Ramos (cell line): ENCODE results near the gene PROK2.

Experiments
- in situ Hi-C: fragments of 300-500 bp; cut with MboI; formaldehyde crosslinking; loops from one replicate; pipeline ENCODE4 v1.14.3; 2022; ENCODE audit warnings: low sequenced_read_pairs; ENCODE audit not compliant: unreplicated experiment

Gene PROK2

GRCh38 chr3:71787851-71788405, 3.0 kb upstream of the PROK2 start:
- in situ Hi-C loops, result no loop called here

GRCh38 chr3:71786551-71786950, 1.6 kb upstream of the PROK2 start:
- in situ Hi-C loops, result no loop called here

GRCh38 chr3:71786217-71786549, 1.2 kb upstream of the PROK2 start:
- in situ Hi-C loops, result no loop called here

DNA sequence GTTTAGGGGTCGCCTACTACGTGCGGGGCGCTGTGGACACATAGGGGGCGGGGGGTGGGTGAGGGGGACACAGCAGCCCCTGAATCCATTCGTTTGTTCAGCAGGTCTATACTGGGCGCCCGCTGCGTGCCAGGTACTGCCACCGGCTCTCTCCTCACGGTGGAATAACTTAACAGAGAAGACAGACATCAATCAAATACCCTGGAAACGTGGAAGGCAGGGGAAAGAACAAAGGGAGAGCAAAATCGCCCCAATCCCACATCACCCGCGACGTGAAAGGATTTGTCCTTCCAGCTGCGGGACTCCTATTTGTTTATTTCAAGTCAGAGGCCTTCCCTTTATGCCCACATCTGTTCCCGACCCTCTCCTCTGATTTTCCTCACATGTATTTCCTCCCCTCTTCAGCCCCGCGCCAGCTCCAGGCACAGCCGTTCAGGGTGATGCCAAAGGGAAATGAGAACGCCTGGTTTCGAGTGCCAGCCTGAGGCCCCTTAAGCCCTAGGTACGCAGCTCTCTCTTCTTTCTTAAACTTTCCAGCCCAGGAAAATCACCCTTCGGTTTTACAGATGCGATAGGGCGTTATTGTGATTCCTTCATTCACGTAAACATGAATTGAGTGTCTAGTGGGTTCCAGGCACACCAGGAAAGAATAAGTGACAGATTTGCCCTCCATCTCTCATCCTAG, 726 bp upstream of the PROK2 start:
- in situ Hi-C loops, result no loop called here

DNA sequence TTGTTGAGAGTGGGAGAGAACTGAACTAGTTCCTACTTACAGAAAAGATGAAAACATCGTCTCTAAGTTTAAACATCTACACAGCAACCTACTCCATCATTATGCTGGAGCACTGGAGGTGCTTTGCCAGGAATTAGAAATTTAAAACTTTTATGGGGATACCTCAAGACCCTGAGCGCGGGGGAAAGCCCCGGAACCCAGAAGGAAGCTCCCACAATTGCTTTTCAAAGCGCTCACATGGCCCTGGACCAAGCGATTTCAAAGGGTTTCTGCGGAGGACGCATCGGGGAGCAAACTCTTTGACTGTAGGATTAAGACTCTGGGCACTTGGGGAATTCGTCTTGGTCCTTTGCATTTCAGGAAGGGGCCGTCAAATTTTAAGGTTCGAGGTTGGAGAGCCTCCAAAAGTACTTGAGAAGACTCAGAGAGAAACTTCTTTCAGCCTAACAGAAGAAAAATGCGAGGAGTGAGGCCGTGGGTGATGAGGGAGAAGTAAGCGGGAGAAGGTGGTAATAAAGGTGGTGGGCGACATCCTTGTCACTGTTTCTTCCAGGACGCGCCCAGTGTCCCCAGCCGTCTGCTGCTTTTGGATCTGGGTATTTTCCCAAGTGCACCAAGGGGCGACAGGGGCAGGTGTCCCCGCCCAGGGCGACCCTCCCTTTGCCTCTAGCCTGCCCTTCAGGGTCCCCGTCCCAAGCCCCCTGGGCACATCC, 591 bp downstream of the PROK2 start:
- in situ Hi-C loops, result no loop called here

DNA sequence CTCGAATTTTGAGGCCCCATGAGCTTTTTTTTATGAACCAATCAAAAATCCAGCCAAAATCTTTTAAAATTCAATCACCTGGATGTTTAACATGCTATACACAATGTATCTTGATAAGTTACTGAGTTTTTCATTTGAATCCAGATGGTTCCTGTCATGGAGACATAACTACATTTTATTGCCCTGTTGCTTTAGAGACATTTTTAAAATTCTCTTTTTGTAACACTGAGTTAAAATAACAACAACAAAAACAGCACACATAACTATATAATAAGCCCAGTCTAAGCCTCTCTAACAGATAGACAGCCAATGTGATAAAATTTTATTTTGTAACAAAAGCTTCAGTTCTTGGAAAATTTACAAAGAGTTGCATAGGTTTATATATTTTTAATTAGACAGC, 1.8 kb downstream of the PROK2 start:
- in situ Hi-C loops, result no loop called here

GRCh38 chr3:71780430-71780829, 4.5 kb downstream of the PROK2 start:
- in situ Hi-C loops, result no loop called here

GRCh38 chr3:71779674-71780377, 5.1 kb downstream of the PROK2 start:
- in situ Hi-C loops, result no loop called here

DNA sequence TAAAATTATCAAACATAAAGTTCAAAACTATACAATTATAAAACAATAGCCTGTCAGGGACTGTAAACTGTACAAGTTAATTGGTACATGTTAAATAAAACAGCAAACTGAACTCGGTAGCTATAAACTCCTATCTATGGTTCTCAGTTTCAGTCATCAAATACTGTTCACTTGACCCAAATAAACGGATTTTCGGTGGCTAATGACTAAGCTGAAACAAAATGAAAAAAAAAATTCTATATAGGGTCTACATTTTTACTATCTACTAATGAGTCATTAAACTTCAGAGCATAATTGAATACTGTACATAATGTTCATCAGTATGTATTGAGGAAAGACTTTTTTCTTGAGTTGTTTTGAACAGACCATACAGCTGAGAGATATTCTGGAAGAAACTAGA, 6.6 kb downstream of the PROK2 start:
- in situ Hi-C loops, result no loop called here

DNA sequence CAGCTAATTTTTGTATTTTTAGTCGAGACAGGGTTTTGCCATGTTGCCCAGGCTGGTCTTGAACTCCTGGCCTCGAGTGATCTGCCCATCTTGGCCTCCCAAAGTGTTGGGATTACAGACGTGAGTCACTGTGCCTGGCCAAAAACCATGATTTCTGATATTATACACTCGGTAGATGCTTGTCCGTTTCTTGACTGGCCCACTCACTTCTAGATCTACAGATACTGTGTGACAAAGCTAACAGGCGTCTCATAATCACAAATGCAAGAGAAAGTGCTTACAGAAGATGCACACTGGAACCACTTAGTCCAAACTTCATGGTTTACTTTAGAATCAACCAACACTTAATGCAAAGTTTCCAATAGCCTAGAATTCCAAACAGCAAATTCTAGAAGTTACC, 8.4 kb downstream of the PROK2 start:
- in situ Hi-C loops, result no loop called here

GRCh38 chr3:71771884-71772283, 13.1 kb downstream of the PROK2 start:
- in situ Hi-C loops, result no loop called here

DNA sequence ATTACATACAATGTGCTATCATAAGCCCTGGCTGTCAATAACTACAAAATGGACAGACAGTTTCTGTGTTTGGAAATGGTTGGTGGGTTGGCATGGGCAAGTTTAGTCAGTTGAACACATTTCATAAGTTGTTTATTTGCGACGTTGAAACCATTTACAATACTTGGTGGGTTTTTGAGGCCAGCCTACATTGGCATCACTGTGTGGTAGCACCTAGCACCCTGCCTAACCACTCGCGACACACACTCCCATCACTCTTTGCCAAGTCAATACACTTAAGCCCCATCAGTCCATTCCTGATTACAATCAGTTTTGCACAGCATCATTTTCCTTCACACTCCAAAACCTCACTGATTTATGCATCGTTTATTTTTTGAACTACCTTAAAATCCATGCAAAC, 13.8 kb downstream of the PROK2 start:
- in situ Hi-C loops, result no loop called here

DNA sequence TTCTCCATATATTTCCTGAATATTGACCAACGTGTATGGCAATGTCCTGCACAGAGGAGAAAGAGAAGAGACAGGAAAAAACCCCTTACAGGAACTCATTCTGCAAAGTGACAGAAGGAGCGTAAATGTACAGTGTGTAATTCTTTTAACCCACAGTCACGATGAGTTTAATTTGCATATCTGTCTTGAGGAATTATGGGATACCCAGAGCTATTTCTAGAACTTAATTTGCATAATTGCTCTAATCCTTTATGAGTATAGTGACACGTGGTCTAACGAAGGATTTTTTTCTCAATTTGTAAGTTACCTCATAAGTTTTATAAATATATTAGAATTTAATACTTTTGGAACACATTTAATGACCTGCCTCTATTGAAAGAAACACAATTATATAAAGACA, 21.5 kb downstream of the PROK2 start:
- in situ Hi-C loops, result no loop called here

- in situ Hi-C loops, result no loop called here
Measured at GRCh38 chr3:71760140-71760539, 24.8 kb downstream of the PROK2 start.

DNA sequence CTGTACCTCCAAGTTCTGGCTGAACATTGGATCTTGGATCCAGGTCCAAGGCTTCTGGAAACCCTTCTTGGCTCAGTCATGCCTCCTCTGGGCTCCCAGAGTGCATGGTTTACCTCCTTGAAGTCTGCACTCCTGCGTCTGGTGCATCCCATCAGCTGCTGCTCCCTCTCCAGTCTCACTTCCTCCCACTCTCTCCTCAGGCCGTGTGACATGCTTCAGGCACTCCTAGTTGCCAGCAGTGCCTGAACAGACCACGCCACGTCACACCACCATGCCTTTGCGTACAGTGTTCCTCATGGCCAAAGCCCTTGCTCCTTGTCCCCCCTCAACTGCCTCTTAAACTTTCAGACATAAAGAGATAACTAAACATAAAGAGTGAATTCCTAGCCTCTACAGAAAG, 25.5 kb downstream of the PROK2 start:
- in situ Hi-C loops, result no loop called here

DNA sequence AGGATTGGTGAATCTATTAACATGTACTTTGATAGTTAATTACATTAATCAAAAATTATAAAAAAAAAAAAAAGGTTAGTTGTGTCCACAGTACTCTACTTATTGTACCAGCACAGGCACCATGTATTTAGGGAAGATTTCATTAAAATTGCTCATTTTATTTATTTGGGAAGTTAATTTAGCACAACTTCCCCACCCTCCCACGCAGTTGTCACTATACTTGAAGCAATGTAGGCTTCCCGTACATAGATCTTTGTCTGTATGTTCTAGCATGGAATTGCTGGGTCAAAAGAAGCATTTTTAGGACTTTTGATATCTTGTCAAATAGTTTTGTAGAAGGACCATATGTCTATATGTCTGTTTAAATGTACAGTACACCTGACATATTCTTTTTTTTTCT, 26.9 kb downstream of the PROK2 start:
- in situ Hi-C loops, result no loop called here

- in situ Hi-C loops, result no loop called here
Measured at GRCh38 chr3:71754610-71755253, 30.2 kb downstream of the PROK2 start.

DNA sequence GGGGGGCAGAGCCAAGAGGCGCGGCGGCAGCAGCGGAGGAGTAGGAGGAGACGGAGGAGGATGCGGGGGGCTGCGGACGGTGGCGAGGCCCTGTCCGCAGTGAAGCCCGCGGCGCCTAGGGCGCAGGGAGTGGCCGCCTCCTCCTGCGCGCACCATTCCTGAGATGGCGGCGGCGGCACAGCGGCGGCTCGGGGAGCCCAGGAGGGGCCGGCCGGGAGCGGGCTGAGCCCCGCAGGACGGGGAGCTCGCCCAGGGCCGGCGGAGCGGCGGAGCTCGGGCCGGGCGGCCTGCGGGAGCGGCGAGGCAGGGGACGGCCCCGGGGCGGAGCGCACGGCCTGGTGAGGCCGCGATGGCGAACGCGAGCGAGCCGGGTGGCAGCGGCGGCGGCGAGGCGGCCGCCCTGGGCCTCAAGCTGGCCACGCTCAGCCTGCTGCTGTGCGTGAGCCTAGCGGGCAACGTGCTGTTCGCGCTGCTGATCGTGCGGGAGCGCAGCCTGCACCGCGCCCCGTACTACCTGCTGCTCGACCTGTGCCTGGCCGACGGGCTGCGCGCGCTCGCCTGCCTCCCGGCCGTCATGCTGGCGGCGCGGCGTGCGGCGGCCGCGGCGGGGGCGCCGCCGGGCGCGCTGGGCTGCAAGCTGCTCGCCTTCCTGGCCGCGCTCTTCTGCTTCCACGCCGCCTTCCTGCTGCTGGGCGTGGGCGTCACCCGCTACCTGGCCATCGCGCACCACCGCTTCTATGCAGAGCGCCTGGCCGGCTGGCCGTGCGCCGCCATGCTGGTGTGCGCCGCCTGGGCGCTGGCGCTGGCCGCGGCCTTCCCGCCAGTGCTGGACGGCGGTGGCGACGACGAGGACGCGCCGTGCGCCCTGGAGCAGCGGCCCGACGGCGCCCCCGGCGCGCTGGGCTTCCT, 31.0 kb downstream of the PROK2 start, which contains the start of gene GPR27:
TSS of gene GPR27 (plus strand) at position 155 of the 909 bp plus-strand sequence. CDS start at position 350, 195 bp downstream.
- in situ Hi-C loops, result no loop called here

DNA sequence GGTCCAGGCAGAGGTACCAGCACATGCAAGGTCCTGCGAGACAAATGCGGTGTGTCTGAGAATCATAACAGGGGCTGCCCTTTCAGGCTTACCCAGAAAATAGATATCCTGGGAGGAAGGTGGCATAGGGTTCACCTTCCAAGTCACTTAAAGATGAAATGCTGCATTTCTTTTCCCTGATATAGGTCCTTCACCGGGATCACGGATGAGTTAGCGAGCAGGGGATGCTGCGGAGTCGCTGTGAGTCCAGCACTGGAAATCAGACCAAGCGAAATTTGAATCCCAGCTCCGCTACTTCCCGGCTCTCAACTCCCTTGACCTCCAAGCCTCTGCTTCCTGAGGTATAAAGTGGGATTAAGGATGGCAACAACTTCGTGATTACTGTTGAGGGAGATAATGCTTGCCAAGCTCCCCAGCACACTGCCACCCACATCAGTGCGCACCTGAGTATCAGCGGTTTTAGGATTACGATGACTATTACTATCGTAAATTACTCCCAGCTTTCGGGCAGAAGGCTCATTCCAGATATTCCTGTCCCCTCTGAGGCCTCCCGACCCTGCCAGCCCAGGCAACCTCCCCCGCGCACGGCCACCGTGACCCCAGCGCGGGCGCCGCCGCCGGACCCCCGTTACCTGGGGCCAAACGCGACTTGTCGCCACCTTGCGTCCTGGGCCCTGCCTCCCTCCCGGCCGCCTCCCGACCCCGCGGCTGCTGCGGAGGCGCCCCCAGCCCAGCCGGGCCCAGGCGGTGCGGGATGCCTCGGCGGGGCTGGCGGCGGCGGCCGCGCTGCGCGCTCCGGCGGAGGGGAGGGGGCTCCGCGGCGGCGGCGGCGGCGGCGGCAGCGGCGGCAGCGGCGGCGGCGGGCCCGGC, 31.9 kb downstream of the PROK2 start:
- in situ Hi-C loops, result no loop called here
